HCT116 (cell line): ENCODE results near the gene ZNF592.

Experiments used
- CTCF ChIP-seq, 3 experiments: fragments of 200-600 bp in 1 of 3; sonication (generic) in 1 of 3; IDR thresholded peaks in 2 of 3; conservative IDR thresholded peaks in 1 of 3; 2 replicates each; pipeline ENCODE4 v1.5.1; 2012 to 2017; ENCODE audit warnings: low read depth in 2 of 3, low read length in 2 of 3, antibody characterized with exemption in 1 of 3, borderline replicate concordance in 1 of 3, control low read depth in 1 of 3, mild to moderate bottlenecking in 1 of 3, mixed read lengths in 1 of 3, mixed run types in 1 of 3, moderate library complexity in 1 of 3; ENCODE audit not compliant: insufficient read depth in 1 of 3
- POLR2A ChIP-seq: IDR thresholded peaks from 2 replicates; pipeline ENCODE4 v1.7.0; 2011; ENCODE audit warnings: borderline replicate concordance; ENCODE audit not compliant: insufficient read depth, insufficient read length; ENCODE audit errors: extremely low read depth

DNA sequence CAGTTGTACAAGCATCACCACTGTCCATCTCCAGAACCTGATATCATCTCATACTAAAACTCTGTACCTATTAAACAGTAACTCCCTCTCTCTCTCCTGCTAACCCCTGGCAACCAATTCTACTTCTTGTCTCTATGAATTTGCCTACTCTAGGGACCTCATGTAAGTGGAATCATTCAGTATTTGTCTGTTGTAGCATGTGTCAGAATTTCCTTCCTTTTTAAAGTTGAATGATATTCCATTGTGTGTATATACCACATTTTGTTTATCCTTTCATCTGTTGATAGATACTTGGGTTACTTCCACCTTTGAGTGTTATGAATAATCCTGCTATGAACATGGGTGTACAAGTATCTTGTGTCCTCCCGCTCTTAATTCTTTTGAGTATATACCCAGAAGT lies 16.6 kb downstream of the ZNF592 start:
- TF ChIP-seq CTCF (IDR thresholded peaks at IDR 0.05 in 2 of 3, conservative IDR thresholded peaks at IDR 0.05 in 1 of 3; ENCODE audit: borderline replicate concordance in 1 of 3, insufficient read depth in 1 of 3, low read depth in 2 of 3, low read length in 2 of 3) (no peak), POLR2A (no peak)
